Stimulated activated CD8-positive, alpha-beta memory T cell treated with anti-CD3 and anti-CD28 coated beads, Interleukin-15, amount 100 ng/mL, for 4 hours (primary cell): ENCODE results near the gene MIF4GD.
"Not testable (repeated sequence)": the region's sequence is repeated elsewhere in the genome, so short reads cannot be mapped to it uniquely, and the experiment has no call there.

Experiments used
- DNase-seq, 2 donors: peaks; one replicate each; pipeline ENCODE4 v3.0.0-alpha.2; 2020; ENCODE audit warnings: low read depth in 2 of 2

The MIF4GD gene

GRCh38 chr17:75260641-75261335 lies 10.2 kb downstream of the MIF4GD start:
- peak; percentile 15 to 42 for DNase-seq

GRCh38 chr17:75257228-75257627 lies 13.8 kb downstream of the MIF4GD start:
- DNase-seq, result not testable (repeated sequence)

- DNase-seq, result not testable (repeated sequence)
These were observed 14.9 kb downstream of the MIF4GD start for GRCh38 chr17:75255954-75256698.

GRCh38 chr17:75252039-75252816 lies 18.8 kb downstream of the MIF4GD start:
- DNase-seq, result no peak

GRCh38 chr17:75250009-75250471 lies 21.0 kb downstream of the MIF4GD start:
- peak; percentile 66 to 87 for DNase-seq

- DNase-seq, result no peak
These were observed 21.5 kb downstream of the MIF4GD start for GRCh38 chr17:75249564-75249963.

- DNase-seq, result no peak
These were observed 24.6 kb downstream of the MIF4GD start for GRCh38 chr17:75246404-75246803.

- DNase-seq, result no peak
These were observed 26.0 kb downstream of the MIF4GD start for GRCh38 chr17:75245011-75245410.

GRCh38 chr17:75244133-75244866 lies 26.7 kb downstream of the MIF4GD start:
- no peak for DNase-seq

- DNase-seq, result no peak
These were observed 28.5 kb downstream of the MIF4GD start for GRCh38 chr17:75242461-75243042.

- no peak for DNase-seq
These were observed 29.0 kb downstream of the MIF4GD start for GRCh38 chr17:75241996-75242460.

- no peak for DNase-seq
These were observed 29.5 kb downstream of the MIF4GD start for GRCh38 chr17:75241502-75241901.

- DNase-seq, result no peak
These were observed 29.9 kb downstream of the MIF4GD start for GRCh38 chr17:75241143-75241430.

GRCh38 chr17:75240394-75241142 lies 30.5 kb downstream of the MIF4GD start:
- peak in 1 of 2 donors; percentile 14 for DNase-seq

- DNase-seq, result no peak
These were observed 31.1 kb downstream of the MIF4GD start for GRCh38 chr17:75239778-75240393.

- DNase-seq, result no peak
These were observed 31.8 kb downstream of the MIF4GD start for GRCh38 chr17:75239214-75239613.

- peak in 1 of 2 donors; percentile 13 for DNase-seq
These were observed 32.3 kb downstream of the MIF4GD start for GRCh38 chr17:75238684-75239191.

GRCh38 chr17:75238020-75238580 lies 32.9 kb downstream of the MIF4GD start:
- no peak for DNase-seq
